Chondrocyte (in vitro differentiated cells): ENCODE results near the gene ABI1. TPM values are rescaled to one million over a fixed set of nuclear protein-coding genes. Genes with fewer than 3 reads are reported as not detected.

Source experiments
- DNase-seq: peaks from one replicate; pipeline ENCODE4 v3.0.0; 2021; ENCODE audit warnings: mixed read lengths, low spot score
- H3K27ac Mint-ChIP-seq: one replicate; pipeline ENCODE4 v1.8.0; 2021; ENCODE audit warnings: mild to moderate bottlenecking, moderate library complexity, mixed read lengths; ENCODE audit not compliant: unreplicated experiment
- H3K27me3 Mint-ChIP-seq: 2 replicates; pipeline ENCODE4 v1.8.0; 2021; ENCODE audit warnings: low read depth, mixed read lengths
- H3K36me3 Mint-ChIP-seq: 2 replicates; pipeline ENCODE4 v1.8.0; 2021; ENCODE audit warnings: low read depth, mixed read lengths
- H3K4me1 Mint-ChIP-seq: 2 replicates; pipeline ENCODE4 v1.8.0; 2021; ENCODE audit warnings: low read depth, mild to moderate bottlenecking, mixed read lengths
- H3K4me3 Mint-ChIP-seq: one replicate; pipeline ENCODE4 v1.8.0; 2021; ENCODE audit warnings: mild to moderate bottlenecking, moderate library complexity, mixed read lengths; ENCODE audit not compliant: unreplicated experiment
- H3K9me3 Mint-ChIP-seq: 2 replicates; pipeline ENCODE4 v1.8.0; 2021; ENCODE audit warnings: low read depth, mixed read lengths
- CTCF ChIP-seq: fragments of 200-600 bp; sonication (generic); IDR thresholded peaks from 2 replicates; pipeline ENCODE4 v1.5.0; 2021; ENCODE audit warnings: antibody characterized with exemption, mild to moderate bottlenecking, moderate library complexity
- total RNA-seq: library from RNA; stranded (reverse); gene quantifications from 3 replicates; pipeline ENCODE4 v1.2.1, GENCODE V29; 2021

The ABI1 gene
- total RNA-seq, 1 donor from 2014 or later: 51.9 TPM

DNA sequence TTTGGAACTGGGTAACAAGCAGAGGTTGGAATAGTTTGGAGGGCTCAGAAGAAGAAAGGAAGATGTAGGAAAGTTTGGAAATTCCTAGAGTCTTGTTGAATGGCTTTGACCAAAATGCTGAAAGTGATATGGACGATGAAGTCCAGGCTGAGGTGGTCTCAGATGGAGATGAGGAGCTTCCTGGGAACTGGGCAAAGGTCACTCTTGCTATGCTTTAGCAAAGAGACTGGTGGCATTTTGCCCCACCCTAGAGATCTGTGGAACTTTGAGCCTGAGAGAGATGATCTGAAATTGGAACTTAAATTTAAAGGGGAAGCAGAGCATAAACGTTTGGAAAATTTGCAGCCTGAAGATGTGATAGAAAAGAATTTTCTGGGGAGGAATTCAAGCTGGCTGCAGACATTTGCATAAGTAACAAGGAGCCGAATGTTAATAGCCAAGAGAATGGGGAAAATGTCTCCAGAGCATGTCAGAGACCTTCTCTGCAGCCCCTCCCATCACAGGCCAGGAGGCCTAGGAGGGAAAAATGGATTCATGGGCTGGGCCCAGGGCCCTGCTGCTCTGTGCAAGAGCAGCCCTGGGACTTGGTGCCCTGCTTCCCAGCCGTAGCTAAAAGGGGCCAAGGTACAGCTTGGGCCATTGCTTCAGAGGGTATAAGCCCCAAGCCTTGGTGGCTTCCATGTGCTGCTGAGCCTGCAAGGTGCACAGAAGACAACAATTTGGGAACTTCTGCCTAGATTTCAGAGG is 159.7 kb downstream of the ABI1 start:
- no peak for DNase-seq
- no peaks in the 10 kb centered on the region for H3K9me3 Mint-ChIP-seq
- no peak for TF ChIP-seq CTCF
- H3K4me1 Mint-ChIP-seq: peaks cover 21% of the 10 kb centered on the region
- H3K4me3 Mint-ChIP-seq: no peak overlapping the region
- H3K36me3 Mint-ChIP-seq: peaks cover 5% of the 10 kb centered on the region
- no peak overlapping the region for H3K27ac Mint-ChIP-seq
- H3K27me3 Mint-ChIP-seq: no peaks in the 10 kb centered on the region

DNA sequence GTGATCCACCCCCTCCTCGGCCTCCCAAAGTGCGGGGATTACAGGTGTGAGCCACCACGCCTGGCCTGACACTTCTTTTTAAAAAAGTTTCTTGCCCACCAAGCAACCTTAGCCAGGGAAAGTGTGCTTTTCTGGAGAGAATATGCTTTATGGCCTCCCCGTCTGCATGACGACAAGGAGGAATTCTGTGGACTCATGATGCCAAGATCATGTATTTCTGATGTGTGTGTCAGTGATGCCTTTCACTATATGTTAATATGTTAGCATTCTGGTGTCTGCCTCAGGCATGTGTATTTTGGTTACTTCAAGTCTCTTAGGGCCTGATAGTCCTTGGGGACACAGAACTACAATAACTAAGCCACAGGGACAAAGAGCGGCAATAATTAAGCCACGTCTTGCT is 161.1 kb downstream of the ABI1 start:
- no peak overlapping the region for H3K27ac Mint-ChIP-seq
- DNase-seq: no peak
- no peak for TF ChIP-seq CTCF
- H3K4me1 Mint-ChIP-seq: peaks cover 21% of the 10 kb centered on the region
- no peak overlapping the region for H3K4me3 Mint-ChIP-seq
- no peaks in the 10 kb centered on the region for H3K9me3 Mint-ChIP-seq
- no peaks in the 10 kb centered on the region for H3K27me3 Mint-ChIP-seq
- H3K36me3 Mint-ChIP-seq: peaks cover 2% of the 10 kb centered on the region

DNA sequence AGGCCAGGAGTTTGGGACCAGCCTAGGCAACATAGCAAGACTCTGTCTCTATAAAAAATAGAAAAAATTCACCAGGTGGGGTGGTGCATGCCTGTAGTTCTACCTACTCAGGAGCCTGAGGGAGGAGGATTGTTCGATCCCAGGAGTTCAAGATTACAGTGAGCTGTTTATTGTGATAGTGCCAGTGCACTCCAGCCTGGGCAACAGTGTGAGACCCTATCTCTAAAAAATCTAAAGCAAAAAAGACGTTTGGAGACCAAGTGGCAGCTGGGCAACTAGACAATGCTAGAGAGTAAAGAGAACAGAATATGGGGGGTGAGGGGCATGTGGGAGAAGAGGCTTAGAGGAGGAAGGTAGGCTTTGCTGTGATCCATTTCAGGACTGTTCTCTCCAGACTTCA is 161.8 kb downstream of the ABI1 start:
- TF ChIP-seq CTCF: no peak
- Mint-ChIP-seq H3K9me3 (no peaks in the 10 kb centered on the region), H3K4me1 (peaks cover 19% of the 10 kb centered on the region), H3K27ac (no peak overlapping the region), H3K27me3 (no peaks in the 10 kb centered on the region), H3K36me3 (peaks cover 2% of the 10 kb centered on the region), H3K4me3 (no peak overlapping the region)
- no peak for DNase-seq

DNA sequence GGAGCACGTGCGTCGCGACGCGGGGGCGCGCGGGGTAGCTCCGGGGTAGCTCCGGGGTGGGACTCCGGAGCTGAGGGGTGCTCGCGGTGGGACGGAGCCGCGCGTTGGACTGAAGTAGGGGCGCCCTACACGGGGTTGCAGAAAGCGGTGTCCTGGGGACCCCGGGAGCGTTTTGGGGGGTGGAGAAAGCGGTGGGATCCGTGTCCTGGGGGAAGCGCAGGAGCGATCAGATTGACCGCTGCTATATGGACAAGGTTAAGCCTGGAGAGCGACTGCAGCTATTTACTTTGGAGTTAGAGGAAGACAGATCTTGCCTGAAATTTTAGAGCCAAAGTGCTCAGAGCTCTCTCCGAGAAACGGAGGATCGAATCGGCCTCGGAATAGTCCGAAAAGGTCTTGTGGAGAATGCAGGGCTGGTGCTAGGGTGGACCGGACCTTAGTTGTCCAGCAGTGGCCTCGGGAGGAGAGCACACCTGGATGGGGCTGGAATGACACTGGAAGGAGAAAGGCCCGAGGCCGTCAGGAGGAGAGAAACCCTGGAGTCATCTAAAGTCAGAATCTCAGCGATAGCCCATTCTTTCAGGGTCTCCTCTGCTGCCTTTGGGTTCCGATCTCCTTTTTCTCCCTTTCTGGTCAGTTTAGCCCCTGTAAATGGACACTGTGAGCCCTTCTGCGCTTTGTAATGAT is 162.7 kb downstream of the ABI1 start:
- peaks cover 19% of the 10 kb centered on the region for H3K4me1 Mint-ChIP-seq

More for the DNA sequence above, 162.7 kb downstream of the ABI1 start:
- DNase-seq: no peak
- H3K27ac Mint-ChIP-seq: peak overlapping the region; percentile 81
- no peak for TF ChIP-seq CTCF
- H3K27me3 Mint-ChIP-seq: no peaks in the 10 kb centered on the region
- H3K9me3 Mint-ChIP-seq: no peaks in the 10 kb centered on the region
- H3K36me3 Mint-ChIP-seq: peaks cover 2% of the 10 kb centered on the region
- peak overlapping the region; percentile 98 for H3K4me3 Mint-ChIP-seq
